Heart left ventricle (tissue), 13 donors: Measurements from ENCODE around the gene IGF1R.

Experiments
- CTCF ChIP-seq, 12 donors: fragments of 200-600 bp; sonication (generic) in 4 of 12; IDR thresholded peaks; one replicate each; pipeline versions ENCODE4 v1.5.0 to v1.8.0; 2018 to 2022; ENCODE audit warnings: antibody characterized with exemption in 12 of 12, mild to moderate bottlenecking in 5 of 12
- POLR2A ChIP-seq, 2 donors: fragments of 450-650 bp; IDR thresholded peaks; one replicate each; pipeline ENCODE4 v1.6.1; 2017; ENCODE audit warnings: antibody characterized with exemption in 2 of 2, mild to moderate bottlenecking in 2 of 2, moderate library complexity in 2 of 2
- donor health status: ischemic (EF 13 %, LVEDD 7.1; RV severe dilation, severe dysfunction).
- donor health status: DM: no; HTN: yes; CAD: no.
- donor health status: DM: no; HTN: no; CAD: no.
- donor health status: ischemic (EF 25% LVEDD 6.9; RV normal size, moderate dysfunction).
- donor health status: ischemic (EF 25% LVEDD 5.7; RV mildly dilated, moderate dysfunction).
- donor health status: ischemic (EF 35%, LVEDD 5.7; RV mildly dilated, moderate dysfunction).
- donor health status: nonischemic (EF 11% LVEDD 7.7; RV severe dilation, severe dysfunction).
- donor health status: DM: yes; HTN: yes; CAD: no.
- donor health status: PGD.
- donor health status: ischemic (EF 29% LVEDD 5.4; RV normal size, mild dysfunction).
- donor health status: nonischemic (EF 23%, LVEDD 6.1; RV moderate dilation, normal function).

- TF ChIP-seq POLR2A (IDR thresholded peaks at IDR 0.05) (no peak), CTCF (IDR thresholded peaks at IDR 0.05) (no peak)
These were observed 302.7 kb downstream of the IGF1R start for GRCh38 chr15:98951004-98951403.
